ENCODE results near the gene POU2AF1. TPM values are rescaled to one million over a fixed set of nuclear protein-coding genes. Genes with fewer than 3 reads are reported as not detected.

POU2AF1 gene
- polyA plus RNA-seq, 1 donor from 2014 or later, result not detected

DNA sequence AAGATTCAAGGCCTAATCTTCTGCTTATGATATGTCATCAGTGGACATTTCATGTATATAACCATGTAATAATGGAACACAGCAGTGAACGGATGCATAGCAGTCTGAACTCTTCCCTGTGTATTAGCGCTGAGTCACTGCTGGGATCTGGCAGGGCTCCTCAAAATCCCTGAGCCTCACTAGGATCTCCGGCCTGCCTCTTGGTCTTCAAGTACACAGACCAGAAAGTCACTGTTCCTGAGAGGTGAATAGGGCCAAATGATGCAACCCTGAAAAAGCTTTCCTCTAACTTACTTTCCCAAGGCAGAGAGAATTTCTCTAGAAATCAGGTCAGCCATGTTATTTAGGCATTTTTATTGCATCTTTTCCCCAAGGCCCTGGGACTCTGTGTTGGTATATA, 35.0 kb downstream of the POU2AF1 start:
- no peaks in the 10 kb centered on the region for H3F3A ChIP-seq (ENCODE audit: insufficient read depth, low read length, poor library complexity, severe bottlenecking)
- H3K27ac ChIP-seq (ENCODE audit: low read length), result no peak overlapping the region
- H3K9me2 ChIP-seq (ENCODE audit: insufficient read depth, low read length), result no peaks in the 10 kb centered on the region
- H3K36me3 ChIP-seq (ENCODE audit: insufficient read depth, low read length), result no peaks in the 10 kb centered on the region
- H3K27me3 ChIP-seq (ENCODE audit: insufficient read depth, low read depth, low read length), result no peaks in the 10 kb centered on the region
- H4K20me1 ChIP-seq (ENCODE audit: insufficient read depth), result no peaks in the 10 kb centered on the region
- H3K4me2 ChIP-seq (ENCODE audit: low read length), result no peak overlapping the region
- no peaks in the 10 kb centered on the region for H3K9me3 ChIP-seq (ENCODE audit: low read length)
- no peak overlapping the region for H3K9ac ChIP-seq (ENCODE audit: low read length)
- no peak overlapping the region for H2AFZ ChIP-seq (ENCODE audit: low read depth, low read length)
- no peaks in the 10 kb centered on the region for H3K79me2 ChIP-seq (replicated peaks; ENCODE audit: insufficient read depth, low read length)
- no peak overlapping the region for H3K4me3 ChIP-seq (ENCODE audit: low read length)
- TF ChIP-seq TAF1 (IDR thresholded peaks at IDR 0.05; ENCODE audit: low read depth) (no peak), EP300 (conservative IDR thresholded peaks at IDR 0.05; ENCODE audit: poor library complexity, severe bottlenecking) (no peak), POLR2AphosphoS5 (IDR thresholded peaks at IDR 0.05) (no peak), MXI1 (conservative IDR thresholded peaks at IDR 0.05; ENCODE audit: poor library complexity, severe bottlenecking) (no peak)
- TF ChIP-seq, protein P1, sequence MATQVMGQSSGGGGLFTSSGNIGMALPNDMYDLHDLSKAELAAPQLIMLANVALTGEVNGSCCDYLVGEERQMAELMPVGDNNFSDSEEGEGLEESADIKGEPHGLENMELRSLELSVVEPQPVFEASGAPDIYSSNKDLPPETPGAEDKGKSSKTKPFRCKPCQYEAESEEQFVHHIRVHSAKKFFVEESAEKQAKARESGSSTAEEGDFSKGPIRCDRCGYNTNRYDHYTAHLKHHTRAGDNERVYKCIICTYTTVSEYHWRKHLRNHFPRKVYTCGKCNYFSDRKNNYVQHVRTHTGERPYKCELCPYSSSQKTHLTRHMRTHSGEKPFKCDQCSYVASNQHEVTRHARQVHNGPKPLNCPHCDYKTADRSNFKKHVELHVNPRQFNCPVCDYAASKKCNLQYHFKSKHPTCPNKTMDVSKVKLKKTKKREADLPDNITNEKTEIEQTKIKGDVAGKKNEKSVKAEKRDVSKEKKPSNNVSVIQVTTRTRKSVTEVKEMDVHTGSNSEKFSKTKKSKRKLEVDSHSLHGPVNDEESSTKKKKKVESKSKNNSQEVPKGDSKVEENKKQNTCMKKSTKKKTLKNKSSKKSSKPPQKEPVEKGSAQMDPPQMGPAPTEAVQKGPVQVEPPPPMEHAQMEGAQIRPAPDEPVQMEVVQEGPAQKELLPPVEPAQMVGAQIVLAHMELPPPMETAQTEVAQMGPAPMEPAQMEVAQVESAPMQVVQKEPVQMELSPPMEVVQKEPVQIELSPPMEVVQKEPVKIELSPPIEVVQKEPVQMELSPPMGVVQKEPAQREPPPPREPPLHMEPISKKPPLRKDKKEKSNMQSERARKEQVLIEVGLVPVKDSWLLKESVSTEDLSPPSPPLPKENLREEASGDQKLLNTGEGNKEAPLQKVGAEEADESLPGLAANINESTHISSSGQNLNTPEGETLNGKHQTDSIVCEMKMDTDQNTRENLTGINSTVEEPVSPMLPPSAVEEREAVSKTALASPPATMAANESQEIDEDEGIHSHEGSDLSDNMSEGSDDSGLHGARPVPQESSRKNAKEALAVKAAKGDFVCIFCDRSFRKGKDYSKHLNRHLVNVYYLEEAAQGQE (IDR thresholded peaks at IDR 0.05; ENCODE audit: borderline replicate concordance), result no peak

DNA sequence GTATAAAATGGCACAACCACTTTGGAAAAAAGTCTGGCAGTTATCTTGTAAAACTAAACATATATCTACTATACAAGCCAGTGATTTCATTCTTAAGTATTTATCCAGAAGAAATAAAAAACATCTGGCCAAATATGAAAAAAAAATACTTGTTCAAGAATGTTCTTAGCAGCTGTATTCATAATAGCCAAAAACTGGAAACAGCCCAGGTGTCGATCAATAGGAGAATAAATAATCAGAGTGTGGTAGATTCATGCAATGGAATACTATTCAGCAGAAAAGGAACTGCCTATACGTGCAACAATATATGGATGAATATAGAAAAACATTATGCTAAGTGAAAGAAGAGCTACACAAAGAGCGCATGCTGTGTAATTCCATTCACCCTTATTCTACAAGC, 36.7 kb downstream of the POU2AF1 start:
- no peaks in the 10 kb centered on the region for H3K9me3 ChIP-seq (ENCODE audit: low read length)
- H3K27me3 ChIP-seq (ENCODE audit: insufficient read depth, low read depth, low read length), result no peaks in the 10 kb centered on the region
- H3K36me3 ChIP-seq (ENCODE audit: insufficient read depth, low read length), result no peaks in the 10 kb centered on the region
- no peaks in the 10 kb centered on the region for H3F3A ChIP-seq (ENCODE audit: insufficient read depth, low read length, poor library complexity, severe bottlenecking)
- TF ChIP-seq, protein P1 (IDR thresholded peaks at IDR 0.05; ENCODE audit: borderline replicate concordance), result no peak
- no peak for TF ChIP-seq MXI1 (conservative IDR thresholded peaks at IDR 0.05; ENCODE audit: poor library complexity, severe bottlenecking)
- TF ChIP-seq POLR2AphosphoS5 (IDR thresholded peaks at IDR 0.05), result no peak
- no peak for TF ChIP-seq EP300 (conservative IDR thresholded peaks at IDR 0.05; ENCODE audit: poor library complexity, severe bottlenecking)
- no peak for TF ChIP-seq TAF1 (IDR thresholded peaks at IDR 0.05; ENCODE audit: low read depth)
- TF ChIP-seq SMC3 (conservative IDR thresholded peaks at IDR 0.05; ENCODE audit: poor library complexity), result no peak
- TF ChIP-seq RAD21 (conservative IDR thresholded peaks at IDR 0.05), result no peak
- TF ChIP-seq, protein P2, sequence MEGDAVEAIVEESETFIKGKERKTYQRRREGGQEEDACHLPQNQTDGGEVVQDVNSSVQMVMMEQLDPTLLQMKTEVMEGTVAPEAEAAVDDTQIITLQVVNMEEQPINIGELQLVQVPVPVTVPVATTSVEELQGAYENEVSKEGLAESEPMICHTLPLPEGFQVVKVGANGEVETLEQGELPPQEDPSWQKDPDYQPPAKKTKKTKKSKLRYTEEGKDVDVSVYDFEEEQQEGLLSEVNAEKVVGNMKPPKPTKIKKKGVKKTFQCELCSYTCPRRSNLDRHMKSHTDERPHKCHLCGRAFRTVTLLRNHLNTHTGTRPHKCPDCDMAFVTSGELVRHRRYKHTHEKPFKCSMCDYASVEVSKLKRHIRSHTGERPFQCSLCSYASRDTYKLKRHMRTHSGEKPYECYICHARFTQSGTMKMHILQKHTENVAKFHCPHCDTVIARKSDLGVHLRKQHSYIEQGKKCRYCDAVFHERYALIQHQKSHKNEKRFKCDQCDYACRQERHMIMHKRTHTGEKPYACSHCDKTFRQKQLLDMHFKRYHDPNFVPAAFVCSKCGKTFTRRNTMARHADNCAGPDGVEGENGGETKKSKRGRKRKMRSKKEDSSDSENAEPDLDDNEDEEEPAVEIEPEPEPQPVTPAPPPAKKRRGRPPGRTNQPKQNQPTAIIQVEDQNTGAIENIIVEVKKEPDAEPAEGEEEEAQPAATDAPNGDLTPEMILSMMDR (IDR thresholded peaks at IDR 0.05; ENCODE audit: poor library complexity, severe bottlenecking), result no peak
- TF ChIP-seq EZH2 (IDR thresholded peaks at IDR 0.05; ENCODE audit: borderline replicate concordance, insufficient read depth, low read length, poor library complexity, severe bottlenecking), result no peak
- no peak overlapping the region for H2AFZ ChIP-seq (ENCODE audit: low read depth, low read length)
- H3K4me2 ChIP-seq (ENCODE audit: low read length), result no peak overlapping the region
- H3K27ac ChIP-seq (ENCODE audit: low read length), result no peak overlapping the region
- H3K4me3 ChIP-seq (ENCODE audit: low read length), result no peak overlapping the region
- H3K79me2 ChIP-seq (replicated peaks; ENCODE audit: insufficient read depth, low read length), result no peaks in the 10 kb centered on the region
- no peak overlapping the region for H3K9ac ChIP-seq (ENCODE audit: low read length)
- H4K20me1 ChIP-seq (ENCODE audit: insufficient read depth), result no peaks in the 10 kb centered on the region
- H3K9me2 ChIP-seq (ENCODE audit: insufficient read depth, low read length), result no peaks in the 10 kb centered on the region
